NCI-H146 treated with DMSO at 0.1 percent for 48 hours (cell line): ENCODE data around the gene ATXN7L3.

ENCODE experiments used
- DNase-seq: peaks from one replicate; lab custom pipeline; 2025; ENCODE audit not compliant: unreplicated experiment; lab: John Stamatoyannopoulos, UW

ATXN7L3 gene

GRCh38 chr17:44218344-44219107 lies 18.8 kb upstream of the ATXN7L3 start:
- DNase-seq: peak; percentile 73

GRCh38 chr17:44217738-44218343 lies 18.2 kb upstream of the ATXN7L3 start:
- no peak for DNase-seq

GRCh38 chr17:44216694-44217093 lies 17.0 kb upstream of the ATXN7L3 start:
- no peak for DNase-seq

- no peak for DNase-seq
These were observed 16.5 kb upstream of the ATXN7L3 start for GRCh38 chr17:44216173-44216572.

- no peak for DNase-seq
These were observed 15.2 kb upstream of the ATXN7L3 start for GRCh38 chr17:44214896-44215295.

GRCh38 chr17:44214230-44214494 lies 14.5 kb upstream of the ATXN7L3 start:
- no peak for DNase-seq

GRCh38 chr17:44213403-44214229 lies 13.9 kb upstream of the ATXN7L3 start:
- DNase-seq: no peak

GRCh38 chr17:44212507-44213402 lies 13.1 kb upstream of the ATXN7L3 start:
- DNase-seq: no peak

- no peak for DNase-seq
These were observed 11.9 kb upstream of the ATXN7L3 start for GRCh38 chr17:44211281-44212265.

GRCh38 chr17:44210342-44211192 lies 10.9 kb upstream of the ATXN7L3 start:
- DNase-seq: no peak

GRCh38 chr17:44209786-44210341 lies 10.2 kb upstream of the ATXN7L3 start:
- DNase-seq: no peak

GRCh38 chr17:44207743-44208142 lies 8.1 kb upstream of the ATXN7L3 start:
- DNase-seq: no peak

GRCh38 chr17:44207319-44207718 lies 7.6 kb upstream of the ATXN7L3 start:
- no peak for DNase-seq

GRCh38 chr17:44206825-44207155 lies 7.1 kb upstream of the ATXN7L3 start:
- no peak for DNase-seq

- DNase-seq: no peak
These were observed 6.5 kb upstream of the ATXN7L3 start for GRCh38 chr17:44205962-44206824.

- DNase-seq: no peak
These were observed 4.8 kb upstream of the ATXN7L3 start for GRCh38 chr17:44204441-44204882.

- DNase-seq: peak; percentile 28
These were observed 4.2 kb upstream of the ATXN7L3 start for GRCh38 chr17:44203731-44204440.
